H1 (cell line): ENCODE measurements around the gene HACE1. TPM values are rescaled to one million over a fixed set of nuclear protein-coding genes. Genes with fewer than 3 reads are reported as not detected.

Source experiments
- polyA plus RNA-seq, 7 experiments: library from polyadenylated mRNA; depleted of rRNA in 3 of 7; stranded (reverse) in 5 of 7; unstranded in 2 of 7; fragments of >200 nt in 5 of 7; fragments of 200-250 nt in 2 of 7; gene quantifications; 1 replicate in 5 of 7; 2 replicates in 1 of 7; 4 replicates in 1 of 7; pipeline versions ENCODE4 v1.2.1 to v1.2.3, GENCODE V29; 2011 to 2013; ENCODE audit warnings: missing spikeins in 2 of 7, mixed read lengths in 2 of 7
- total RNA-seq: library from RNA; stranded (reverse); fragmentation: NEBNext Ultra II Directional; extraction: Animal tissue kit (Norgen Biotek cat#: 25700); gene quantifications from 2 replicates; pipeline ENCODE4 v1.2.1, GENCODE V29; 2021
- TF ChIP-seq, protein P1 (sequence below): fragments of 300-600 bp; sonication (generic); IDR thresholded peaks from 2 replicates; pipeline ENCODE4 v1.7.1; 2012; ENCODE audit warnings: low read length, moderate library complexity, mild to moderate bottlenecking, inconsistent platforms; ENCODE audit not compliant: insufficient replicate concordance

HACE1 gene
- total and polyA plus RNA-seq, 2 of the 8 experiments (the other 6 are each of a cell fraction or from before 2014, with no cell fraction given): 7.1 to 21.3 TPM

DNA sequence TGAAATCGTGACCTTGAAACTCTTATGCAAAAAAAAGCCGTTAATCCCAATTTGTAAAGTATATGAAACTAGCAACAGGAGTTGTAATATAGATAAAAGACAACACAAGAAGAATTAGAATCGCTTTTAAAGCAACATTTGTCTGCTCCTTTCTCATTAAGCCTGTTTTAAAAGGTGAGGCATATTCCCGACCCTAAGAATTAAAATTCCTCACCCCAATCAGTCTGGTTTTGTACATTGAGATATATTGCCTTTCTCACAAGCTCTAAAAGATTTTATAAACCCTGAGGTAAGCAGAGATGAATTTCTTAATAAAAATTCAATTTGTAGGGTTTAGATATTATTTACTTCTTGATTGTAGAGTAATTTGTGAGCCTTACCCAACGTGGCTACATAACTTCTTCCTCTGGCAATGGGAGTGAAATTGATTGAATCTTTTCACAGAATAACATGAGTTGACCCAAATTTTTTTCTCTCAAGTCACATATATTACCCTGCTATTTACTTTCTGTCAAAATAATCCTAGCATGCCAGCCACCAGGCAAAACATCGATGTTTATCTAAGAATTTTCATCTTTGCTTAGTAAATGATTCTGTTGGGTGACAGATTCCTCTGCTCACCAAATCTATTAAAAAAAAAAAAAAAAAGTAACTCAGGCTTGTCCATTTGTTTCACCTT is 173.7 kb downstream of the HACE1 start (continued):
- TF ChIP-seq, protein P1, sequence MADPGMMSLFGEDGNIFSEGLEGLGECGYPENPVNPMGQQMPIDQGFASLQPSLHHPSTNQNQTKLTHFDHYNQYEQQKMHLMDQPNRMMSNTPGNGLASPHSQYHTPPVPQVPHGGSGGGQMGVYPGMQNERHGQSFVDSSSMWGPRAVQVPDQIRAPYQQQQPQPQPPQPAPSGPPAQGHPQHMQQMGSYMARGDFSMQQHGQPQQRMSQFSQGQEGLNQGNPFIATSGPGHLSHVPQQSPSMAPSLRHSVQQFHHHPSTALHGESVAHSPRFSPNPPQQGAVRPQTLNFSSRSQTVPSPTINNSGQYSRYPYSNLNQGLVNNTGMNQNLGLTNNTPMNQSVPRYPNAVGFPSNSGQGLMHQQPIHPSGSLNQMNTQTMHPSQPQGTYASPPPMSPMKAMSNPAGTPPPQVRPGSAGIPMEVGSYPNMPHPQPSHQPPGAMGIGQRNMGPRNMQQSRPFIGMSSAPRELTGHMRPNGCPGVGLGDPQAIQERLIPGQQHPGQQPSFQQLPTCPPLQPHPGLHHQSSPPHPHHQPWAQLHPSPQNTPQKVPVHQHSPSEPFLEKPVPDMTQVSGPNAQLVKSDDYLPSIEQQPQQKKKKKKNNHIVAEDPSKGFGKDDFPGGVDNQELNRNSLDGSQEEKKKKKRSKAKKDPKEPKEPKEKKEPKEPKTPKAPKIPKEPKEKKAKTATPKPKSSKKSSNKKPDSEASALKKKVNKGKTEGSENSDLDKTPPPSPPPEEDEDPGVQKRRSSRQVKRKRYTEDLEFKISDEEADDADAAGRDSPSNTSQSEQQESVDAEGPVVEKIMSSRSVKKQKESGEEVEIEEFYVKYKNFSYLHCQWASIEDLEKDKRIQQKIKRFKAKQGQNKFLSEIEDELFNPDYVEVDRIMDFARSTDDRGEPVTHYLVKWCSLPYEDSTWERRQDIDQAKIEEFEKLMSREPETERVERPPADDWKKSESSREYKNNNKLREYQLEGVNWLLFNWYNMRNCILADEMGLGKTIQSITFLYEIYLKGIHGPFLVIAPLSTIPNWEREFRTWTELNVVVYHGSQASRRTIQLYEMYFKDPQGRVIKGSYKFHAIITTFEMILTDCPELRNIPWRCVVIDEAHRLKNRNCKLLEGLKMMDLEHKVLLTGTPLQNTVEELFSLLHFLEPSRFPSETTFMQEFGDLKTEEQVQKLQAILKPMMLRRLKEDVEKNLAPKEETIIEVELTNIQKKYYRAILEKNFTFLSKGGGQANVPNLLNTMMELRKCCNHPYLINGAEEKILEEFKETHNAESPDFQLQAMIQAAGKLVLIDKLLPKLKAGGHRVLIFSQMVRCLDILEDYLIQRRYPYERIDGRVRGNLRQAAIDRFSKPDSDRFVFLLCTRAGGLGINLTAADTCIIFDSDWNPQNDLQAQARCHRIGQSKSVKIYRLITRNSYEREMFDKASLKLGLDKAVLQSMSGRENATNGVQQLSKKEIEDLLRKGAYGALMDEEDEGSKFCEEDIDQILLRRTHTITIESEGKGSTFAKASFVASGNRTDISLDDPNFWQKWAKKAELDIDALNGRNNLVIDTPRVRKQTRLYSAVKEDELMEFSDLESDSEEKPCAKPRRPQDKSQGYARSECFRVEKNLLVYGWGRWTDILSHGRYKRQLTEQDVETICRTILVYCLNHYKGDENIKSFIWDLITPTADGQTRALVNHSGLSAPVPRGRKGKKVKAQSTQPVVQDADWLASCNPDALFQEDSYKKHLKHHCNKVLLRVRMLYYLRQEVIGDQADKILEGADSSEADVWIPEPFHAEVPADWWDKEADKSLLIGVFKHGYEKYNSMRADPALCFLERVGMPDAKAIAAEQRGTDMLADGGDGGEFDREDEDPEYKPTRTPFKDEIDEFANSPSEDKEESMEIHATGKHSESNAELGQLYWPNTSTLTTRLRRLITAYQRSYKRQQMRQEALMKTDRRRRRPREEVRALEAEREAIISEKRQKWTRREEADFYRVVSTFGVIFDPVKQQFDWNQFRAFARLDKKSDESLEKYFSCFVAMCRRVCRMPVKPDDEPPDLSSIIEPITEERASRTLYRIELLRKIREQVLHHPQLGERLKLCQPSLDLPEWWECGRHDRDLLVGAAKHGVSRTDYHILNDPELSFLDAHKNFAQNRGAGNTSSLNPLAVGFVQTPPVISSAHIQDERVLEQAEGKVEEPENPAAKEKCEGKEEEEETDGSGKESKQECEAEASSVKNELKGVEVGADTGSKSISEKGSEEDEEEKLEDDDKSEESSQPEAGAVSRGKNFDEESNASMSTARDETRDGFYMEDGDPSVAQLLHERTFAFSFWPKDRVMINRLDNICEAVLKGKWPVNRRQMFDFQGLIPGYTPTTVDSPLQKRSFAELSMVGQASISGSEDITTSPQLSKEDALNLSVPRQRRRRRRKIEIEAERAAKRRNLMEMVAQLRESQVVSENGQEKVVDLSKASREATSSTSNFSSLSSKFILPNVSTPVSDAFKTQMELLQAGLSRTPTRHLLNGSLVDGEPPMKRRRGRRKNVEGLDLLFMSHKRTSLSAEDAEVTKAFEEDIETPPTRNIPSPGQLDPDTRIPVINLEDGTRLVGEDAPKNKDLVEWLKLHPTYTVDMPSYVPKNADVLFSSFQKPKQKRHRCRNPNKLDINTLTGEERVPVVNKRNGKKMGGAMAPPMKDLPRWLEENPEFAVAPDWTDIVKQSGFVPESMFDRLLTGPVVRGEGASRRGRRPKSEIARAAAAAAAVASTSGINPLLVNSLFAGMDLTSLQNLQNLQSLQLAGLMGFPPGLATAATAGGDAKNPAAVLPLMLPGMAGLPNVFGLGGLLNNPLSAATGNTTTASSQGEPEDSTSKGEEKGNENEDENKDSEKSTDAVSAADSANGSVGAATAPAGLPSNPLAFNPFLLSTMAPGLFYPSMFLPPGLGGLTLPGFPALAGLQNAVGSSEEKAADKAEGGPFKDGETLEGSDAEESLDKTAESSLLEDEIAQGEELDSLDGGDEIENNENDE: no peak
- TF ChIP-seq, all 59 proteins: peak for 0
